Activated naive CD4-positive, alpha-beta T cell treated with Interleukin-2 at 50 U/mL for 16 hours (primary cell): Measurements from ENCODE around the gene C1QL1.

Source experiments
- DNase-seq: peaks from one replicate; pipeline ENCODE4 v3.0.0-alpha.2; 2020

The C1QL1 gene

DNA sequence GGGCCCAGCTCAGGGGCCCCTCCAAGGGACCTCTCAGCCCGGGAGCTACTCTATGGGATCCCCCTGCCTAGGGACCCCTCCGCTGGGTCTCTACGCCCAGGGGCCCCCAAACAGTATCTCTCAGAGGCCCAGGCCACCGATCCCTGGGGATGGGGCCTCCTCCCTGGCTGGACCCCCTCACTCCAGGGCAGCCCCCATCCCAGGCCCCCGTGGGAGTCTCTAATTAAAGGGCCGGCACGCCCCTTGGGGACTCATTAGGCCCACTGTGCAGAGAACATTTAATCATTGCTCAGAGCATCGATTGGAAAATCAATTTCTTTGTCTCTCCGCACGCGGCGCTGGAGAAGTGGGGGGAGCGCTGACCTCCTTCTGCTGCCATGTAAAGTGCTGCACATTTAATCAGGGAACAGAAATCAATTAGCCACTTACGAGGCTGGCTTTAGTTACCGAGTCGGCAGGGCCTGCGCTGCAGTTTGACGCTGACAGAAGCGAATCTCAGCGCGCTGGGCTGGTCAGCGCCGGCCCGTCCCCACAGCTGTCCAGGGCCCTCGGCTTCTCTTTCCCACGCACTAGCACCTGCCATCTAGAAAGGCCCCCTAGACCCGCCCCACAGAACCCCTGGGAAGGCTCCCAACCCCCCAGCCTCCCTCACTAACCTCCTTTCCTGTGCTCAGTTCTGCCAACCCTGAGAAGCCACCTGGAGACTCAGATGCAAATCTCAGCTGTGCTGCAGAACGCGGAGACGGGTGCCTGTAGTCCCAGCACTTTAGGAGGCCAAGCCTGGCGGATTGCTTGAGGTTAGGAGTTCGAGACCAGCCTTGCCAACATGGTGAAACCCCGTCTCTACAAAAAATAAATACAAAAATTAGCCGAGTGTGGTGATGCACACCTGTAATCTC, 20.2 kb upstream of the C1QL1 start:
- DNase-seq: no peak

- no peak for DNase-seq
Observed at GRCh38 chr17:44983563-44983962, 15.5 kb upstream of the C1QL1 start.

DNA sequence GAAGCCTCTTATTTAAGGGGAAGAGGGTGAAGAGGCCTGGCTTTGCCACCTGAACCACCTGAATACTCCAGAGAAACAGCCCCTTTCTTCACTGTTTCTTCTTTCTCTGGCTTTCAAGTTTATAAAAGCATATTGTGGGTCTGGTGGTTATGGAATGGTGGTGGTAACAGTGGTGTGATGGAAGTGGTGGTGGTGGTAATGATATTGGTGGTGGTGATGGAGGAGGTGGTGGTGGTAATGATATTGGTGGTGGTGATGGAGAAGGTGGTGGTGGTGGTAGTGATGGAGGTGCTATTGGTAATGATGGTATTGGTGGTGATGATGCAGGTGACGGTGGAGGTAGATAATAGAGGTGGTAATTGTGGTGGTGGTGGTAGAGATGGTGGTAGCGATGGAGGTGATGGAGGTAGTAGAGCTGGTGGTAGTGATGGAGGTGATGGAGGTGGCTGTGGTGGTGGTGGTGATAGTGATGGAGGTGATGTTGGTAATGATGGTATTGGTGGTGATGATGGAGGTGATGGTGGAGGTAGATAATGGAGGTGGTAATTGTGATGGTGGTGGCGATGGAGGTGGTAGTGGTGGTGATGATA, 14.1 kb upstream of the C1QL1 start:
- no peak for DNase-seq

GRCh38 chr17:44981221-44981968, 13.3 kb upstream of the C1QL1 start:
- no peak for DNase-seq

DNA sequence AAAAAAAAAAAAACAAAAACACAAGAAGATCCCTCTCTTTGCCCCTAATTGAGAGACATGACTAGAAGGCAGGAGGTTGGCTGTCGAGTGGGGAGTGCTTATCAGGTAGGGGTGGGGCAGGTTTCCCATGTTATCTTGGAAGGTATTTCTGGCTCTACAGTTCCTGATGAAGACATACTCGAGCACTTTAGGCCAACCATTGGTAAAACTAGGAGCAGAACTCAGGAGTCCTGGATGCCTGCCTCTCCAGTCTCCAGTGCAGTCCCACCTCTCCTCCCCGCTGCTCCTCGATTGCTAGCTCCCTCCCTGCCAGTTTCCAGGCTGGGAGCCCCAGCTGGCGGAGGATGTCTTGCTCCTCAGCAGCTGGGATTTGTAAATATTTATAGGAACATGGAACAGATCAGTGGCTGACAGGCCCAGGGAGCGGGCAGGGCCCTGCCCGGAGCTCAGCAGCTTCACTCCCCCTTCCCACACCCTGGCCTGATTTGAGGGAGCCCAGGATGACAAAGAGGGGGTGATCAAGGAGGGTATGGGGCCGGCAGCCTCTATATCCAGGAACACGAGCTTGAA, 11.4 kb upstream of the C1QL1 start:
- no peak for DNase-seq

- no peak for DNase-seq
Observed at GRCh38 chr17:44978807-44979206, 10.7 kb upstream of the C1QL1 start.

DNA sequence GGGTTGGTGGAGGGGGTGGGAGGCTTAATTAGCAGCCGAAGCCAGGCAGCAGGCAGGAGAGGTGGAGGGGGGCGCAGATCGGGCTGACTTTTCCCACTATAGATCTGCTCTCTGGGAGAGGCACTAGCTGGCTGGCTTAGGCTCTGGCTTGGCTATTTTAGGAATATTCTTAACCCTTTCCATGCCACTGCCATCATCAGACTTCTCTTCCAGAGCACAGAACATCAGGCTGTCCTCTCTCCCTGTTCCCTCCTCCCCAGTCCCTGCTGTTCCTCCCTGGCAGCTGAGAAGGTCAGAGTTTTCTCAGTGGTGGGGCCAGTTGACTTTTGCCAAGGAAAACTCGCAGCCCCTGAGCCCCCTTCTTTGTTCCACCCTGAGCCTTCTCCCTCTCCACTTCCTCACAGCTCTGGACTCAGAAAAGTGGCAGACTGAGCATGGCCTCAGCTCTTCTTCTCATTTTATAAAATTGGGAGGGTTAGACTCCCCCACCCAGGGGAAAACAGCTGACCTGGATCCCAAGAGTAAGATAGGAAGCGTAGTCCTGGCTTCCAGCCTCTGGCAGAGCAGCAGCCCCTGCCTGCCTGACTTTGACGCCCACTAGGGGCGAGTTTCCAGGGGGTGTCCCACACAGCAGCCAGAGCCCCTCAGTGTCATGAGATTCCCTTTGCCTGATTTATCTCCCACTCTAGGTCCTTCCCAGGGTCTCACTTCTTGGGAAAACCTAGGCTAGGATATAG, 9.9 kb upstream of the C1QL1 start:
- no peak for DNase-seq

GRCh38 chr17:44977065-44977464, 9.0 kb upstream of the C1QL1 start:
- DNase-seq: no peak

GRCh38 chr17:44976206-44976605, 8.1 kb upstream of the C1QL1 start:
- DNase-seq: no peak

GRCh38 chr17:44972953-44973352, 4.8 kb upstream of the C1QL1 start:
- no peak for DNase-seq

DNA sequence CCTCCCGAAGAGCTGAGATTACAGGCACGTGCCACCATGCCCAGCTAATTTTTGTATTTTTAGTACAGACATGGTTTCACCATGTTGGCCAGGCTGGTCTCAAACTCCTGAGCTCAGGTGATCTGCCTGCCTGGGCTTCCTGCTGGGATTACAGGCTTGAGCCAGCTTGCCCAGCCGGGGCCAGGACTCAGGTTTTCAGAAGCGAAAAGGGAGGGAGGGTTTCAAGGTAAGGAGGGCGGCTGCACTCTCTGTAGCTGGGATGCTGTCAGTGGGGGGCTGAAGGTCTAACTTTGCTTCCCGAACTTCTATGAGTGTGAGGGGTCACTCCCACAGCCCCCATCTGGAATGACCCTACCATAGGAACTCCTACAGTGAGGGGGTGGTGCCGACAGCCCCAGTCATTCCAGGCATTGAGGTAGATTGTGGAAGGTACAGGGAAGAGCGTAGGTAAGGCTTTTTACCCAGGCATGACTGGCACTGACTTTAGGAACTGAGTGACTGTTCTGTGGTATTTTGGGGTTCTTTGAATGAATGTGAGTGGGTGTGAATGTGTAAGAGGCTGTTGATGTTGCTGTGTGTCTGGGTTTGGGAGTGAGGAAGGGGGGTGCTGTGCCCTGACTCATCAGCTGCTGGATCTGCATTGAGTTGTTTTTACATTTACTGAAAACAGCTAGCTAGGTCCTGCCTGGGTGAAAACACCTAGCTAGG, 3.8 kb upstream of the C1QL1 start:
- peak; percentile 71 for DNase-seq

- no peak for DNase-seq
Observed at GRCh38 chr17:44970136-44970741, 2.1 kb upstream of the C1QL1 start.

- no peak for DNase-seq
Observed at GRCh38 chr17:44969144-44969780, 1.2 kb upstream of the C1QL1 start.

DNA sequence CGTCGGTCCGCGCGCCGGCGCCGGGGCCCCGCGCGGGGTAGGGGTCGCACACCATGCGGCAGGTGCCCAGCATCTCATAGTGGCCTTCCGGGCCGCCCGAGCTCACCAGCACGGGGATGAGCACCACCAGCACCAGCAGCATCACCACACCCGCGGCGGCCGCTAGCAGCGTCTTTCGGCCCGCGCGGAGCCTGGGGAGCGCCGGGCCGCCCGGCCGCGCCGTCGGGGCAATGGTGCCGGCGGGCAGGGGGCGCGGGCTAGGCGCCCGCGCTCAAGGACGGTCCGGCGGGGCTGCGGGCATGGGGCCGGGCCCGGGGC, 237 bp downstream of the C1QL1 start:
- DNase-seq: no peak

DNA sequence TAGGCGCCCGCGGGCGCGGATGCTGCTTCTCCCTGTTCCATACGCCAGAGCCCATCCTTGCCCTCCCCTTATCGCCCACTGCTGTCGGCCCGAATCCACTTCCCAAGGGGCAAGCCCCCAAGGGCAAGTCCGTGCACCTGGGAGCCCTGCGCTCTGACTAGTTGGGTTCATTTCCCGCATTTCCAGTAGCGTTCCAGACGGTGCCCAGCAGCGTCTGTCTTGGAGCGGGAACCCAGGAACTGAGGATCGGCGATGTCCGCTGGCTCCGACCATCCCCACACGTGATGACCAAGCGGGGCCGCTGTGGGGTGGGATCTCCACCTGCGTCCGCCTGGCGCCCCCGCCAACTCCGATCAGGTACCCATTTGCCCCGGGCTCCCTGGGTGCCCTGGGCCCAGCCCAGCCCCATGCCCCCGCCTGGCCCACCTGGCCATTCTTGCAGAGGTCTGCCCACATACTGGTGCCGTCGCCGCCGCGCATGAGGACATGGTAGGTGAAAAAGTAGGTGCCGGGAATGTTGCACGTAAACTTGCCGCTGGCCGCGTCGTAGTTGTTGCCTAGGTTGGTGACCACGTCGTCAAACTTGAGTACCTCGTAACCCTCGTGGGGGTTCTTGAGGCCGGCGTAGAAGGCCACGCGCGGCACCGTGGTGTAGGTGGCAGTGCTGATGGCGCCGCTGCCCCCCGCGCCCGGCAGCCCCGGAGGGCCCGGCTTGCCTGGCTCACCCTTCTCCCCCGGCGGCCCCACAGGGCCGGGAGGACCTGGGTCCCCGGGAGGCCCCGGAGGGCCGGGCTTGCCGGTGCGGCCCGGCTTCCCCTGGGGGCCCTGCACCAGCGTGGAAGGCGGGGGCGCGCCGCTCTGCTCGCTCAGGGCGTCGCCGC, 837 bp downstream of the C1QL1 start:
- no peak for DNase-seq

- no peak for DNase-seq
Observed at GRCh38 chr17:44966348-44967025, 1.6 kb downstream of the C1QL1 start.

DNA sequence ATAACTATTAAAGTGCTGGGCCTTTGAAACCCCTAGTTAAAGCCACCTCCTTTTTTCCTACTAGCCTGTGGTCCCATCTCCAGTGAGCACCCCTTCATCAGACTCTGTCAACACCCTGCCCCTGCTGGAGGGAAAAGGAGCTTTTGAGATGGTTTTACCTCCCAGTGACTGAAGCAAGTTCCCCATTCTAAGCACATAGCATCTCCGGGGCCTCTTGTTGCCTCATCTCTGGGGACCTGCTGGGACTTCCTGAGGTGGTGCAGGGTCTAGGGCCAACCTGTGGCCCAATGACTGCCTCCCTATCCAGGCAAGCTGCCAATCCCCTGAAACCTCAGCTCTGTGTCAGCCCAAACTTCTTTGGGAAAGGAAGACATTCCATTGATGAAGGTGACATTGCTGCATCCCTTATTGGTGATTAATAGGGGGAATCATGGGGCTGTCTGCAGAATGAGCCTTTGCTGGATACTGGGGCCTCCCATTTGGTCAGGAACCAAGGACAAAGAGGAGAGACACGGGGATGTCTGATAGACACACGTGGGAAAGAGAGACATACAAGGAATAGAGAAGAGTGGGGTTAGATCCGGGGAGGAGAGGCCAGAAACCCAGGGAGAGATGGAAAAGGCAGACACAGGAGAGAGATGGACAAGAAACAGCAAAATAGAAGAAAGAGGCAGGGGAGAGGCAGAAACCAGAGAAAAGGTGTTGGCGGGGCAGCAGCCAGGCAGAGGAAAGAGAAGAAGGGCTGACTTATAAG, 2.4 kb downstream of the C1QL1 start:
- DNase-seq: no peak

- no peak for DNase-seq
Observed at GRCh38 chr17:44961921-44962350, 6.2 kb downstream of the C1QL1 start.

DNA sequence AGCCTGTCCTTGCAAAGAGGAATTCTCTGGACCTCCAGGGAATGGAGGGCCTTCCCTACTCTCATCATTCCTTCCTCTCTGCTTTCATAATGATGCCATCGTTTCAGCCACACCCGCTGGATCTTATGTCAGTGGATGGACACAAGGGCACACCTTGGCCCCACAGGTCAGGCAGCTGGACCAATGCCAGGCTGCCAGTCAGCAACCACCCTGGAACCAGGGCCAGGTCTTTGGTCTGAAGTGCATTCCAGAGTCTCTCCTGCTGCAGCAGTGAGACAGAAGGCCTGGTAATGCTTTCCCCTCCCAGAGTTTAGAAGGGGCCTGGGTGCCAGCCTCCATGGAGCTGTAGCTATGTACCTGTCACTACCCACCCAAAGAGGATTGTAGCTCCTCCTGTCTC, 7.4 kb downstream of the C1QL1 start:
- DNase-seq: no peak
